GM19397 (cell line): ENCODE data around the gene ACTA2.

Source experiments
- ATAC-seq: cut with Tn5 transposase; IDR thresholded peaks from one replicate; pipeline ENCODE4 v1.9.1; 2021; ENCODE audit warnings: mild to moderate bottlenecking, moderate library complexity; ENCODE audit not compliant: unreplicated experiment

The ACTA2 gene

GRCh38 chr10:88952647-88953111 lies at the start of gene ACTA2:
ACTA2 (minus strand) TSS chr10:88952773; CDS start chr10:88948930, 3,843 bp downstream.
- ATAC-seq = no peak

GRCh38 chr10:89001729-89002072 lies 49.1 kb upstream of the ACTA2 start:
- ATAC-seq = no peak

- no peak for ATAC-seq
These were observed 48.6 kb upstream of the ACTA2 start for GRCh38 chr10:89001024-89001728.

- ATAC-seq = no peak
These were observed 47.1 kb upstream of the ACTA2 start for GRCh38 chr10:88999625-89000024.

DNA sequence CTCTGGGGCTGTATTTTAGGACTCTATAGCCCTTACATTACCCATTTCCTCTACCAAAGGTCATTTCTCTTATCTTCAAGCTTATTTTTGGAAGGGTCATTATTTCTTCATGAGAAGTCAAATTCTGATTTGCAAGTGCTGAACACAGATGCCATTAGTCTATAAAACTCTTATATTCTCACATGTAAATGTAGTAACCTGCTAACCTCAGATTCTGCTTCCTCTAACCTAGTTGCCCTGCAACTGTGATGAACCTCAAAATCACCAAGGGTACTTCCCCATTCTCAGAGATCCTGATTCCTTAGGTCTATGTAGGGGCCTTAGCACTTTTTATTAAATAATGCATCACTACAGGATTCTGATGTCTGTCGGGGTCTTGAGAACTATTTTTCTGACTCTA lies 44.4 kb upstream of the ACTA2 start:
- no peak for ATAC-seq

- ATAC-seq = no peak
These were observed 42.7 kb upstream of the ACTA2 start for GRCh38 chr10:88995156-88995876.

DNA sequence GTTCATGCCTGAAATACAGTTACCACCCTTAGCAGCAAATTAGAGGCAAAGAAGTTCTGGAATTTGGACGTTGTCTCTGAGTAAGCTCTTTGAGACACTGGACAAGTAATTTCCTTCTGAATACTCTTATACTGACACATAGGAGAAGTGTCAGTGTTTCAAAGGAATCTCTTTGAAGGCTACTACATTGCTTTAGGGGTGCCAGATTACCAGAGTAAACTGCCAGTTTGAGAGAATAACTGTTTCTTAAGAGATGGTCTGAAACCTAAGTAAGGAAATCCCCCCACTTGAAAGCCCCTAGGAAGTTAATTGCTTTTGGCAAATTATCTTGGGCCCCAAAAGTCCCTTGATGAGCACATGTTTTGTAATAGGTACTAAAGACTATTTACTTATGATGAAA lies 41.4 kb upstream of the ACTA2 start:
- ATAC-seq = no peak

- no peak for ATAC-seq
These were observed 40.5 kb upstream of the ACTA2 start for GRCh38 chr10:88992921-88993524.

DNA sequence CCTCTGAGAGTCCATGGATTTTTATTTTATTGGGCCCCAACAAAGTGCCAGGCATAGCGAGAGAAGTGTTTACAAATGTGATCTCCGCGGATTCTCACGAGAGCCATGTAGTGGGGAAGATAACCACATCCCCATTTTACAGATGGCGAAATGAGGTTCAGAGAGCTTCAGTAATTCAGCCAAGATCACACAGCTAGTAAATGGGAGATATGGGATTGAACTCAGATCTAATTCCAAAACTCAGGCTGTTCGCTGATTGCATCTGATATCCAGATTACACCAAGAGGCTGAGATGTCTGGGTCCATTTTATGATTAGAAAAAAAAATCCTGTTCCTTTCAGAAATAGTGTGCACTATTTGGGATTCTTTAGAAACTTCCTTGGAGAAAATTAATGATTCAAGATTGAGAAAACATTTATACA lies 39.3 kb upstream of the ACTA2 start:
- no peak for ATAC-seq

- ATAC-seq = peak; percentile 27
These were observed 38.8 kb upstream of the ACTA2 start for GRCh38 chr10:88991161-88991898.

GRCh38 chr10:88990384-88991160 lies 38.0 kb upstream of the ACTA2 start, which contains the start of gene FAS:
FAS (plus strand) TSS chr10:88990798; CDS start chr10:88990877, 79 bp downstream.
- ATAC-seq = peak; percentile 76

DNA sequence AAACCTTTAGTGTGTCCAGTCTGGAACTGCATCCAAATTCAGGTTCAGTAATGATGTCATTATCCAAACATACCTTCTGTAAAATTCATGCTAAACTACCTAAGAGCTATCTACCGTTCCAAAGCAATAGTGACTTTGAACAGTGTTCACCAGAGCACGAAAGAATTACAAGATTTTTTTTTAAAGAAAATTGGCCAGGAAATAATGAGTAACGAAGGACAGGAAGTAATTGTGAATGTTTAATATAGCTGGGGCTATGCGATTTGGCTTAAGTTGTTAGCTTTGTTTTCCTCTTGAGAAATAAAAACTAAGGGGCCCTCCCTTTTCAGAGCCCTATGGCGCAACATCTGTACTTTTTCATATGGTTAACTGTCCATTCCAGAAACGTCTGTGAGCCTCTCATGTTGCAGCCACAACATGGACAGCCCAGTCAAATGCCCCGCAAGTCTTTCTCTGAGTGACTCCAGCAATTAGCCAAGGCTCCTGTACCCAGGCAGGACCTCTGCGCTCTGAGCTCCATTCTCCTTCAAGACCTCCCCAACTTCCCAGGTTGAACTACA lies 37.3 kb upstream of the ACTA2 start:
- ATAC-seq = peak; percentile 8

GRCh38 chr10:88989423-88989822 lies 36.9 kb upstream of the ACTA2 start:
- no peak for ATAC-seq

DNA sequence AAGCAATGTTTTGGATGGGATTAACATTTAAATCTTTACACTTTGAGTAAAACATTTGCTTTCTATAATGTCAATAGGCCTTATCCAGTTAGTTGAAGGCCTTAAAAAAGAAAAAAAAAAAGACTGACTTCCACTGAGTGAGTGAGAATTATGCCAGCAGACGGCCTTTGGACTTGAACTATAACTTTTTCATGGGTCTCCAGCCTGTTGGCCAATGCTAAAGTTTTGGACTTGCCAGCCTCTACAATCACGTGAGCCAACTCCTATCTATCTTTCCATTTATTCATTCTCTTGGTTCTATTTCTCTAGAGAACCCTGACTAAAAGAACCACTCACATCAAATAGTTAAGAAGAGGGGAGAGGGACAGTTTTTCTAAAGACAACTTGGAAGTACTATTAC lies 35.3 kb upstream of the ACTA2 start:
- no peak for ATAC-seq

DNA sequence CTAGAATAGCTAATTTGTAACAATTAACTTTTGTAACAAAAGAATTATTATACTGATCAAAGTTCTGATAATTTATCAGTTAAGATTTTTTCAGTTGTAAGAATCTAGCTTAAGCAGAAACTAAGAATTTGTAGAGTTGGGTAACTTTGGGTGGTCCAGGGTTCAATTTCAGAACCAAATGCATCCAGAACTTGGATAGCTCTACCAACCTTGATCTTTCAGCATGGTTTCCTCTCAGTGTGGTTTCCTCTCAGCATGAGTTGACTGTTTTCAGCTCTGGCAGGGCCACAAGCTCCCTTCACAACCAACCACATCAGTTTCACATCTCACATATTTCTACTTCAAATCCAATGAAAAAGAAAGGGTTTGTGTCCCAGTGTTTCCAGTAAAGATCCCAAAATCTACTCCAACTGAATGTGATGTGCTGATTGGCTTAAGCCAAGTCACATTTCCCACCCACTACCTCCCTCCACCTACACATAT lies 34.7 kb upstream of the ACTA2 start:
- ATAC-seq = no peak

GRCh38 chr10:88986549-88987242 lies 34.1 kb upstream of the ACTA2 start:
- ATAC-seq = no peak

GRCh38 chr10:88984525-88984924 lies 32.0 kb upstream of the ACTA2 start:
- no peak for ATAC-seq

DNA sequence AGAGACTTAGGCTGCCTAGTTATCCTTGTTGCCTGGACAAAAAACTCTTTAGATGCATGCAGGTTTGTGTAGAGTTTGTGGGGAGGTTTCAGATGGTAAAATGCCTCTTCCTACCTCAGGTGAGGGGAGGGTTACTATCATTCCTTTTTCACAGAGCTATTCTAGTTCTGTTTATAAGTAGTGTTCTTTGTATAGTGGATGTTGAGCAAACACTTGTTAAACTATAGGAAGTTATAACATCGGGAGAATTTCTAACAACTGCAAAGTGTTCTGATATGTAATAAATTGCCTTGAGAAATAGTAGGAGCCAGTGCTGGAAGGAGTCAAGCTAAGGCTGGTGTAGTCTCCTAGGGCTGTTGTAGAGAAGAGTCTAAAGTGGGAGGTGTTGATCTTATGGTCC lies 31.4 kb upstream of the ACTA2 start:
- no peak for ATAC-seq

DNA sequence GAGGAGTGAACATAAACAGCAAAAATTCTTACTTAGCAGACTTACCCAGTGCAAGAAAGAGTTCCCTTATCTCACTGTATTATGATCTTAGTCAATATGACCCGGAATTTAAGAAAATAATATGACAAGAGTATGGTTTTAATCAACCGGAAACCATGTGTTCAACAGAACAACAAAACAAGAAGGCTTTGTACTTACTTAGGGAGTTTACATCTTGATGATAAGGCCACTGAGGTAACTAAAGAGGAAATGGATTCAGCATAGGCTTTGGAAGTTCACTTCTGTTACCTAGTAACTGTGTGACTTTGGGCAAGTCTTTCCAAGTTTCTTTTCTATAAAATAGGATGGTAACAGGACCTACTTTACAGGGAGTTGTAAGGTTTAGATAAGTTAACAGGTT lies 30.6 kb upstream of the ACTA2 start:
- ATAC-seq = no peak
